Measurements from ENCODE around the gene PRDM16.
A peak's percentile ranks its signal among the peaks of the same experiment; 100 is the strongest.

The PRDM16 gene

GRCh38 chr1:3140437-3140836, 71.4 kb downstream of the PRDM16 start:
- no CpG with 5 or more reads among the region's 19 CpGs for WGBS, 2 donors (ENCODE audit: extremely low coverage in 2 of 2, insufficient read length in 2 of 2, insufficient replicate concordance in 1 of 2)
- peaks cover 13 to 39% of the 10 kb centered on the region in 2 donors for H3K4me1 ChIP-seq (ENCODE audit: control insufficient read depth in 2 of 2, insufficient read depth in 1 of 2, low read depth in 1 of 2, low read length in 2 of 2)
- no peak overlapping the region for H3K4me3 ChIP-seq (ENCODE audit: low read length in 2 of 2)

GRCh38 chr1:3141129-3141528, 72.1 kb downstream of the PRDM16 start:
- Histone ChIP-seq H3K14ac (ENCODE audit: low read length) (no peak overlapping the region), H3K4me3 (ENCODE audit: low read length in 2 of 2) (no peak overlapping the region), H4K91ac (ENCODE audit: low read depth, low read length, poor library complexity) (no peak overlapping the region), H2BK120ac (ENCODE audit: low read depth, low read length) (no peak overlapping the region), H4K8ac (ENCODE audit: low read depth, low read length) (no peak overlapping the region), H3K27ac (replicated peaks; ENCODE audit: low read length) (no peak overlapping the region), H2AFZ (ENCODE audit: low read length) (no peak overlapping the region), H2BK12ac (ENCODE audit: low read length) (no peak overlapping the region), H2BK15ac (ENCODE audit: low read length) (no peak overlapping the region), H3K23ac (ENCODE audit: low read depth, low read length, poor library complexity) (no peak overlapping the region), H3K4me2 (ENCODE audit: insufficient read depth, low read length, poor library complexity, severe bottlenecking) (no peak overlapping the region), H2AK5ac (ENCODE audit: low read depth, low read length) (no peak overlapping the region), H3K9me3 (replicated peaks in 1 of 2; ENCODE audit: control insufficient read depth in 2 of 2, insufficient read depth in 1 of 2, low read depth in 1 of 2, low read length in 2 of 2) (no peaks in the 10 kb centered on the region), H3K79me1 (ENCODE audit: low read depth, low read length) (no peaks in the 10 kb centered on the region), H3K9ac (ENCODE audit: low read depth, low read length, poor library complexity) (no peak overlapping the region), H3K36me3 (replicated peaks in 1 of 2; ENCODE audit: control insufficient read depth in 2 of 2, insufficient read depth in 2 of 2, low read length in 2 of 2) (no peaks in the 10 kb centered on the region), H3K4me1 (ENCODE audit: control insufficient read depth in 2 of 2, insufficient read depth in 1 of 2, low read depth in 1 of 2, low read length in 2 of 2) (peaks cover 13 to 34% of the 10 kb centered on the region in 2 donors), H2BK5ac (ENCODE audit: low read length) (no peak overlapping the region), H3K4ac (ENCODE audit: low read length) (no peak overlapping the region), H3K18ac (ENCODE audit: low read length) (no peak overlapping the region), H3K27me3 (ENCODE audit: control insufficient read depth in 3 of 3, insufficient read depth in 3 of 3, low read depth in 1 of 3, low read length in 3 of 3) (peaks cover 0 to 36% (median 0%) of the 10 kb centered on the region in 3 experiments)
- no peak for DNase-seq (ENCODE audit: low spot score)
- no CpG with 5 or more reads among the region's 13 CpGs for WGBS, 2 donors (ENCODE audit: extremely low coverage in 2 of 2, insufficient read length in 2 of 2, insufficient replicate concordance in 1 of 2)

More at GRCh38 chr1:3140437-3140836, 71.4 kb downstream of the PRDM16 start:
- H3K79me1 ChIP-seq (ENCODE audit: low read depth, low read length), result no peaks in the 10 kb centered on the region
- H3K9me3 ChIP-seq (replicated peaks in 1 of 2; ENCODE audit: control insufficient read depth in 2 of 2, insufficient read depth in 1 of 2, low read depth in 1 of 2, low read length in 2 of 2), result no peaks in the 10 kb centered on the region
- DNase-seq (ENCODE audit: low spot score), result no peak
- H3K27ac ChIP-seq (replicated peaks; ENCODE audit: low read length), result no peak overlapping the region
- no peak overlapping the region for H3K14ac ChIP-seq (ENCODE audit: low read length)
- no peak overlapping the region for H2BK120ac ChIP-seq (ENCODE audit: low read depth, low read length)
- H2BK15ac ChIP-seq (ENCODE audit: low read length), result no peak overlapping the region
- peak overlapping the region; percentile 12 for H4K91ac ChIP-seq (ENCODE audit: low read depth, low read length, poor library complexity)
- H3K27me3 ChIP-seq (ENCODE audit: control insufficient read depth in 3 of 3, insufficient read depth in 3 of 3, low read depth in 1 of 3, low read length in 3 of 3), result peaks cover 0 to 36% (median 0%) of the 10 kb centered on the region in 3 experiments
- H3K23ac ChIP-seq (ENCODE audit: low read depth, low read length, poor library complexity), result peak overlapping the region; percentile 73
- H3K4me2 ChIP-seq (ENCODE audit: insufficient read depth, low read length, poor library complexity, severe bottlenecking), result no peak overlapping the region
- no peaks in the 10 kb centered on the region for H3K36me3 ChIP-seq (replicated peaks in 1 of 2; ENCODE audit: control insufficient read depth in 2 of 2, insufficient read depth in 2 of 2, low read length in 2 of 2)
- H3K4ac ChIP-seq (ENCODE audit: low read length), result no peak overlapping the region
- no peak overlapping the region for H2AFZ ChIP-seq (ENCODE audit: low read length)
- no peak overlapping the region for H3K9ac ChIP-seq (ENCODE audit: low read depth, low read length, poor library complexity)
- peak overlapping the region; percentile 63 for H2AK5ac ChIP-seq (ENCODE audit: low read depth, low read length)
- no peak overlapping the region for H4K8ac ChIP-seq (ENCODE audit: low read depth, low read length)
- peak overlapping the region; percentile 92 for H3K18ac ChIP-seq (ENCODE audit: low read length)
- no peak overlapping the region for H2BK12ac ChIP-seq (ENCODE audit: low read length)
- no peak overlapping the region for H2BK5ac ChIP-seq (ENCODE audit: low read length)

- no peak overlapping the region for H3K4me2 ChIP-seq (ENCODE audit: insufficient read depth, low read length, poor library complexity, severe bottlenecking)
- H3K14ac ChIP-seq (ENCODE audit: low read length), result no peak overlapping the region
- peak overlapping the region; percentile 15 for H2AK5ac ChIP-seq (ENCODE audit: low read depth, low read length)
- H3K27ac ChIP-seq (replicated peaks; ENCODE audit: low read length), result no peak overlapping the region
- H2BK12ac ChIP-seq (ENCODE audit: low read length), result no peak overlapping the region
- H3K4ac ChIP-seq (ENCODE audit: low read length), result no peak overlapping the region
- peak overlapping the region; percentile 80 for H3K23ac ChIP-seq (ENCODE audit: low read depth, low read length, poor library complexity)
- no peak overlapping the region for H3K4me3 ChIP-seq (ENCODE audit: low read length in 2 of 2)
- H3K36me3 ChIP-seq (replicated peaks in 1 of 2; ENCODE audit: control insufficient read depth in 2 of 2, insufficient read depth in 2 of 2, low read length in 2 of 2), result peaks cover 0 to 1% of the 10 kb centered on the region in 2 donors
- H3K9ac ChIP-seq (ENCODE audit: low read depth, low read length, poor library complexity), result peak overlapping the region; percentile 22
- peaks cover 0 to 6% of the 10 kb centered on the region in 2 donors for H3K9me3 ChIP-seq (replicated peaks in 1 of 2; ENCODE audit: control insufficient read depth in 2 of 2, insufficient read depth in 1 of 2, low read depth in 1 of 2, low read length in 2 of 2)
- H2BK15ac ChIP-seq (ENCODE audit: low read length), result no peak overlapping the region
- H3K27me3 ChIP-seq (ENCODE audit: control insufficient read depth in 3 of 3, insufficient read depth in 3 of 3, low read depth in 1 of 3, low read length in 3 of 3), result peaks cover 0 to 36% (median 2%) of the 10 kb centered on the region in 3 experiments
- peaks cover 5% of the 10 kb centered on the region for H3K79me1 ChIP-seq (ENCODE audit: low read depth, low read length)
- H3K18ac ChIP-seq (ENCODE audit: low read length), result peak overlapping the region; percentile 65
- H4K91ac ChIP-seq (ENCODE audit: low read depth, low read length, poor library complexity), result no peak overlapping the region
- peaks cover 13 to 33% of the 10 kb centered on the region in 2 donors for H3K4me1 ChIP-seq (ENCODE audit: control insufficient read depth in 2 of 2, insufficient read depth in 1 of 2, low read depth in 1 of 2, low read length in 2 of 2)
- no CpG with 5 or more reads among the region's 21 CpGs for WGBS, 2 donors (ENCODE audit: extremely low coverage in 2 of 2, insufficient read length in 2 of 2, insufficient replicate concordance in 1 of 2)
- no peak overlapping the region for H2BK120ac ChIP-seq (ENCODE audit: low read depth, low read length)
- DNase-seq (ENCODE audit: low spot score), result no peak
- H4K8ac ChIP-seq (ENCODE audit: low read depth, low read length), result no peak overlapping the region
- H2BK5ac ChIP-seq (ENCODE audit: low read length), result peak overlapping the region; percentile 46
- peak overlapping the region; percentile 61 for H2AFZ ChIP-seq (ENCODE audit: low read length)
Observed at GRCh38 chr1:3141836-3142235, 72.8 kb downstream of the PRDM16 start.

GRCh38 chr1:3142236-3142635, 73.2 kb downstream of the PRDM16 start:
- peak overlapping the region; percentile 46 for H2BK5ac ChIP-seq (ENCODE audit: low read length)
- peak overlapping the region; percentile 61 for H2AFZ ChIP-seq (ENCODE audit: low read length)
- H3K18ac ChIP-seq (ENCODE audit: low read length), result peak overlapping the region; percentile 78
- H3K4me1 ChIP-seq (ENCODE audit: control insufficient read depth in 2 of 2, insufficient read depth in 1 of 2, low read depth in 1 of 2, low read length in 2 of 2), result peaks cover 13 to 31% of the 10 kb centered on the region in 2 donors
- DNase-seq (ENCODE audit: low spot score), result no peak
- WGBS, 2 donors (ENCODE audit: extremely low coverage in 2 of 2, insufficient read length in 2 of 2, insufficient replicate concordance in 1 of 2), result no CpG with 5 or more reads among the region's 17 CpGs
- peaks cover 9% of the 10 kb centered on the region for H3K79me1 ChIP-seq (ENCODE audit: low read depth, low read length)
- H2BK120ac ChIP-seq (ENCODE audit: low read depth, low read length), result peak overlapping the region; percentile 93
- peaks cover 0 to 1% of the 10 kb centered on the region in 2 donors for H3K36me3 ChIP-seq (replicated peaks in 1 of 2; ENCODE audit: control insufficient read depth in 2 of 2, insufficient read depth in 2 of 2, low read length in 2 of 2)
- peak overlapping the region; percentile 46 for H2BK12ac ChIP-seq (ENCODE audit: low read length)
- no peak overlapping the region for H3K4me3 ChIP-seq (ENCODE audit: low read length in 2 of 2)
- H3K27me3 ChIP-seq (ENCODE audit: control insufficient read depth in 3 of 3, insufficient read depth in 3 of 3, low read depth in 1 of 3, low read length in 3 of 3), result peaks cover 0 to 32% (median 2%) of the 10 kb centered on the region in 3 experiments
- H3K9ac ChIP-seq (ENCODE audit: low read depth, low read length, poor library complexity), result peak overlapping the region; percentile 74
- H3K4ac ChIP-seq (ENCODE audit: low read length), result no peak overlapping the region
- H3K27ac ChIP-seq (replicated peaks; ENCODE audit: low read length), result no peak overlapping the region
- peak overlapping the region; percentile 10 for H2BK15ac ChIP-seq (ENCODE audit: low read length)
- H3K23ac ChIP-seq (ENCODE audit: low read depth, low read length, poor library complexity), result peak overlapping the region; percentile 94
- no peak overlapping the region for H4K91ac ChIP-seq (ENCODE audit: low read depth, low read length, poor library complexity)
- H3K14ac ChIP-seq (ENCODE audit: low read length), result peak overlapping the region; percentile 89
- peaks cover 0 to 6% of the 10 kb centered on the region in 2 donors for H3K9me3 ChIP-seq (replicated peaks in 1 of 2; ENCODE audit: control insufficient read depth in 2 of 2, insufficient read depth in 1 of 2, low read depth in 1 of 2, low read length in 2 of 2)
- no peak overlapping the region for H3K4me2 ChIP-seq (ENCODE audit: insufficient read depth, low read length, poor library complexity, severe bottlenecking)
- H4K8ac ChIP-seq (ENCODE audit: low read depth, low read length), result no peak overlapping the region
- H2AK5ac ChIP-seq (ENCODE audit: low read depth, low read length), result peak overlapping the region; percentile 15

Measured in neuronal stem cell (in vitro differentiated cells).